COLO668 (cell line): Measurements from ENCODE around the gene MS4A5.
A peak's percentile ranks its signal among the peaks of the same experiment; 100 is the strongest.
"Not testable (repeated sequence)": the region's sequence is repeated elsewhere in the genome, so short reads cannot be mapped to it uniquely, and the experiment has no call there.

Source experiments
- DNase-seq: peaks from one replicate; lab custom pipeline; 2025; ENCODE audit not compliant: unreplicated experiment; lab: John Stamatoyannopoulos, UW

Gene MS4A5

GRCh38 chr11:60429272-60429671, at the start of gene MS4A5:
Gene MS4A5 (plus strand): TSS chr11:60429572. CDS start chr11:60429675, 103 bp downstream.
- no peak for DNase-seq

DNA sequence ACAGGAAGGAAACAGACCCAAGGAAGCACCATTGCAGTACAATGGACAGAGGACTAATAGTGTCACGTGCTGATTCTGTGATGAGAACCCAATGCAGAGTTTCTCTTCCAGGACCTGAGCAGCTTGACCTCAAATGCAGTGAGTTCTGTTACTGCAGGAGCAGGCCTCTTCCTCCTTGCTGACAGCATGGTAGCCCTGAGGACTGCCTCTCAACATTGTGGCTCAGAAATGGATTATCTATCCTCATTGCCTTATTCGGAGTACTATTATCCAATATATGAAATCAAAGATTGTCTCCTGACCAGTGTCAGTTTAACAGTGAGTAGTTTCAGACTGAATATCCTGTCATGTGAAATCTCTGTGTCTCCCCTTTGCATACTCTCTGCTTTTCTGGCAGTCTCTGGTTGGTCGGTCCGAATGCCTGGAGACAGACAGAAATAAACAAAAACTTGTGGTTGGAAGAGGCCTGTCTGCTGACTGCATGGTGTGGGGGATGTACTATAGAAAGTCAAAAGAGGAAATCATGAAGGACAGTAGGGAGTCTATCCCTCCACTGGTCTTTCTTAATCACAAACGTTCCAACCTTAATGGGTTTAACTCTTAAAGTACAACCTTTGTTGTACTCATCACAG, 40.0 kb upstream of the MS4A5 start:
- no peak for DNase-seq

- no peak for DNase-seq
Observed at GRCh38 chr11:60390419-60390818, 39.0 kb upstream of the MS4A5 start.

DNA sequence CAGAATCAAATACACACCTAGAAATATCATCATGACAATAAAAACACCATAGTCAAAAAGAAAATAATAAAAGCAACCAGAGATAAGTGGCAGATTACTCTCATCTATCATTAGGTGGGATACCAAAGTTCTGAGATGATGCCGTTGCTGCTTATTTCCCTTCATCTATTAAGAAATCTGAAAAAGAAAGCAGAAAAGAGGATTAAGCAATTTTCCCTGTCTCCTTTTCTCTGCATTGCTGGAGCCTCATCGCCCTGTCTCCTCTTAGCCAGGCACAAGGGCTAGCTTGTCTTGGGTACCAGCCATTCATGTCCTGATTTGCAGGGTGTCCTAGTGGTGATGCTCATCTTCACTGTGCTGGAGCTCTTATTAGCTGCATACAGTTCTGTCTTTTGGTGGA, 37.0 kb upstream of the MS4A5 start:
- no peak for DNase-seq

- no peak for DNase-seq
Observed at GRCh38 chr11:60393016-60393415, 36.4 kb upstream of the MS4A5 start.

DNA sequence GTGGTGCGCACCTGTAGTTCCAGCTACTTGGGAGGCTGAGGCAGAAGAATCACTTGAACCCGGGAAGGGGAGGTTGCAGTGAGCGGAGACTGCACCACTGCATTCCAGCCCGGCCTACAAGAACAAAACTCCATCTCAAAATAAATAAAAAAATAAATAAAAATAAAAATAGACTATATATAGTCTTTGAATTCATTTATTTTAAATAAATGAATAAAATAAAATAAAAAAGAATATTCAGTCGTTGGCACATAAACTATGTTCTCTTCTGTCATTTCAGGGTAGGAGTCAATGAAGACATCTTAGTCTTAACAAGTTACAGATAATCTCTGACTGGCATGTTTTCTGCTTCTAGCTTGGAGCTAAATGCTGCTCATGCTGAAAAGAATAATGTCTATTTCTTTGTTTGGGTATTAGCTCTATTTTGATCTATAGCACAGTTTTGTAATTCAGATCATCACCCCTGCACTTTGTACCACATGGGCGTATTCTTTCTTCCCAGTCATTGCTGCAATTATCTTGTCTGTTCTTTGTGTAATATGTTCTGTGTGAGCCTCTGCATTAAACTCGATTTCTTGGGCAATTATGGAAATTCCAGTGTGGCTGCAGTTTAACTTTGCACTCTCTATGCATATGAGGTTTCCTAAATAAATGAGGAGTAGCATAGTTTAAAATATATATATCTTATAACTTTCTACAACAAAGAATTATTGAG, 34.5 kb upstream of the MS4A5 start:
- no peak for DNase-seq

DNA sequence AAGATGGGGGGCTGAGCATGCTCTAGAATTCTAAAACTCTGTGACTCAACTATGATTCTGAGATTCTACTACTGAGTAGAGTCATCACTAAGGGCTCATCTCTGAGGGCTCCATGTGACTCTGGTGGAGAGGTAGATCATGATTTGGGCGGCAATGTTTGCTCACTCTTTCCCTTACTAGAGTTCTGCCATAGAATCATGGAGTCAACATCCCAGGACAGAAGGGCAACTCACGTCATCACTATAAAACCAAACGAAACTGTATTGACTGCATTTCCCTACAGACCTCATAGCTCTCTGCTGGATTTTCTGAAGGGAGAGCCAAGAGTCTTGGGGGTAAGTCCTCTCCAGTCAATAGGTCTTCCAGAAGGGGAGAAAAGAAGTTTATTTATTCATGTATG, 33.0 kb upstream of the MS4A5 start, which contains the start of gene MS4A14:
TSS of gene MS4A14 (plus strand) at position 78 of the 400 bp plus-strand sequence. CDS start at position 198, 120 bp downstream.
- no peak for DNase-seq

- DNase-seq, result no peak
Observed at GRCh38 chr11:60396799-60397198, 32.6 kb upstream of the MS4A5 start.

GRCh38 chr11:60420015-60420414, 9.4 kb upstream of the MS4A5 start:
- no peak for DNase-seq

DNA sequence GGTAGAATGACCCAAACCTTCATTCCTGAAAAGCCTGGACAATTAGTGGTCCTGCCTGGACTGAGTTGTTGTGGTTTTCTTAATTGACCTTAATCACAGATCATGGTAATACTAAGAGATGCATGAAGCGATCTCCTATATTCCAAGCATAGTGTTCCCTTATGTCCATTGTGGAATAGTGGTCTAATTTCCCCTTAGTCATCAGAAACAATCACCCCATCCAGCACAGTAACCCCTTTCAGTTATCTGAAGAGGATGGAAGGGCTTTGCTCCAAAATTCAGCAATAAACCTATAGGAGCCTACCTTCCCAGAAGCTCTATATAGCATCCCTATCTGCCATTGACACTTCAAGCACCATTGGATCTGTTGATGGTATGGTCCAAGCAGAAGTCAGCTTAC, 6.8 kb upstream of the MS4A5 start:
- DNase-seq, result no peak

- DNase-seq, result peak; percentile 47
Observed at GRCh38 chr11:60428517-60428916, 855 bp upstream of the MS4A5 start.

GRCh38 chr11:60431251-60431650, 1.9 kb downstream of the MS4A5 start:
- no peak for DNase-seq

- DNase-seq, result no peak
Observed at GRCh38 chr11:60433401-60433800, 4.0 kb downstream of the MS4A5 start.

GRCh38 chr11:60447070-60447469, 17.7 kb downstream of the MS4A5 start:
- DNase-seq, result no peak

- no peak for DNase-seq
Observed at GRCh38 chr11:60447846-60448245, 18.5 kb downstream of the MS4A5 start.

DNA sequence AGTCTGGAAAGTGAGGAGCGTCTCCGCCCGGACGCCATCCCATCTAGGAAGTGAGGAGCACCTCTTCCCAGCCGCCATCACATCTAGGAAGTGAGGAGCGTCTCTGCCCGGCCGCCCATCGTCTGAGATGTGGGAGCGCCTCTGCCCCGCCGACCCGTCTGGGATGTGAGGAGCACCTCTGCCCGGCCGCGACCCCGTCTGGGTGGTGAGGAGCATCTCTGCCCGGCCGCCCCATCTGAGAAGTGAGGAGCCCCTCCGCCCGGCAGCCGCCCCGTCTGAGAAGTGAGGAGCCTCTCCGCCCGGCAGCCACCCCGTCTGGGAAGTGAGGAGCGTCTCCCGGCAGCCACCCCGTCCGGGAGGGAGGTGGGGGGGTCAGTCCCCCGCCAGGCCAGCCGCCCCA, 21.8 kb downstream of the MS4A5 start:
- DNase-seq, result not testable (repeated sequence)

DNA sequence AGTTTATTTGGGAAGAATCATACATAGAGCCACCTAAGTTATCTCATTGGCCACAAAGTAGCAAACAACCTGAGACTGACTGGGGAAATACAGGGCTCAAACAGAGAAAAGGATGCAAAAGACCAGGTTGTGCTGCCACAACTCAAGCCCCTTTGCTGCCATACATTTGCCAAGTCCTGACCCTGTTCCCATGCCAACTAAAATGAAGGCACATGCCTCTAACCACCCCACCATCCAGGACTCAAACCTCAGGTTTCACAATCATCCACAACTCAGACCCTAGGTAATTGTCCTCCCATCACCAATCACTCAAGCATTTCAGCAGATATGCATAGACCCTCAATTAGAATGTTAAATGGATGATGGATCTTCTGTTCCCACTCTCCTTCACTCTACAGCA, 24.8 kb downstream of the MS4A5 start:
- DNase-seq, result no peak

- DNase-seq, result no peak
Observed at GRCh38 chr11:60455531-60456042, 26.2 kb downstream of the MS4A5 start, which contains the start of gene MS4A1. Gene MS4A1 (plus strand): TSS chr11:60455847. CDS start chr11:60462375, 6,528 bp downstream.

GRCh38 chr11:60457576-60457975, 28.2 kb downstream of the MS4A5 start:
- DNase-seq, result no peak

GRCh38 chr11:60459345-60459744, 30.0 kb downstream of the MS4A5 start:
- no peak for DNase-seq

- DNase-seq, result no peak
Observed at GRCh38 chr11:60468829-60469228, 39.5 kb downstream of the MS4A5 start.

GRCh38 chr11:60469723-60470122, 40.4 kb downstream of the MS4A5 start:
- no peak for DNase-seq
